Sigmoid colon (tissue), 7 donors: ENCODE results near the gene MADD. TPM values are rescaled to one million over a fixed set of nuclear protein-coding genes. Genes with fewer than 3 reads are reported as not detected.
A peak's percentile ranks its signal among the peaks of the same experiment; 100 is the strongest.

Experiments used
- DNase-seq: peaks from one replicate; pipeline ENCODE4 v3.0.0-alpha.2; 2019
- H3K27ac ChIP-seq, 4 donors: fragments of 200-600 bp; sonication (generic); one replicate each; pipeline ENCODE4 v1.5.1; 2016 to 2019; ENCODE audit warnings: mild to moderate bottlenecking in 1 of 4
- H3K27me3 ChIP-seq, 3 donors: fragments of 200-600 bp; sonication (generic); one replicate each; pipeline ENCODE4 v1.5.1; 2019; ENCODE audit warnings: mild to moderate bottlenecking in 1 of 3
- H3K36me3 ChIP-seq, 4 donors: fragments of 200-600 bp; sonication (generic); one replicate each; pipeline ENCODE4 v1.5.1; 2016 to 2019
- H3K4me1 ChIP-seq, 4 donors: fragments of 200-600 bp; sonication (generic); one replicate each; pipeline ENCODE4 v1.5.1; 2017 to 2019
- H3K4me3 ChIP-seq, 4 donors: fragments of 200-600 bp; sonication (generic); one replicate each; pipeline ENCODE4 v1.5.1; 2017 to 2019; ENCODE audit warnings: mild to moderate bottlenecking in 2 of 4, moderate library complexity in 1 of 4
- H3K9me3 ChIP-seq, 4 donors: fragments of 200-600 bp in 3 of 4; sonication (generic) in 3 of 4; one replicate each; pipeline versions ENCODE4 v1.5.1 to v1.6.1; 2013 to 2019
- EP300 ChIP-seq, 4 donors: sonication (generic); formaldehyde crosslinking; IDR thresholded peaks; one replicate each; pipeline ENCODE4 v1.6.1; 2017; ENCODE audit warnings: antibody characterized with exemption in 4 of 4
- POLR2A ChIP-seq, 2 donors: fragments of 450-650 bp; IDR thresholded peaks; one replicate each; pipeline ENCODE4 v1.6.1; 2016; ENCODE audit warnings: antibody characterized with exemption in 2 of 2, mild to moderate bottlenecking in 2 of 2, moderate library complexity in 2 of 2
- POLR2AphosphoS5 ChIP-seq, 4 donors: sonication (generic); formaldehyde crosslinking; IDR thresholded peaks; one replicate each; pipeline ENCODE4 v1.6.1; 2017; ENCODE audit warnings: antibody characterized with exemption in 4 of 4
- WGBS, 2 donors: extraction: QIAGEN DNeasy Blood & Tissue Kit; methylation state at CpG; one replicate each; pipeline ENCODE4 v1.1.7; 2013; 5-methylcytosine and 5-hydroxymethylcytosine counted together
- intact Hi-C: fragments of 100-400 bp; cut with DNase I; formaldehyde crosslinking; loops from one replicate; pipeline ENCODE4 v1.15.1; 2023
- polyA plus RNA-seq, 3 donors: library from polyadenylated mRNA; stranded (reverse); fragments of 200-250 nt; gene quantifications; one replicate each; pipeline ENCODE4 v1.2.3, GENCODE V29; 2013
- total RNA-seq, 4 donors: library from RNA; depleted of rRNA; stranded (reverse); fragments of >200 nt; gene quantifications; one replicate each; pipeline ENCODE4 v1.1.0, GENCODE V29; 2016
- TF ChIP-seq, protein P1 (sequence below), 4 experiments: fragments of 450-650 bp in 3 of 4; fragments of 200-600 bp in 1 of 4; IDR thresholded peaks; one replicate each; pipeline ENCODE4 v1.5.1; 2016 to 2019; ENCODE audit warnings: antibody characterized with exemption in 4 of 4, mild to moderate bottlenecking in 3 of 4, moderate library complexity in 2 of 4
- donor health status: healthy with polysubstance abuse.
- donor health status: Bipolar disorder and iron deficiency.
- donor health status: healthy.

Gene MADD
- total and polyA plus RNA-seq, 7 donors: 18.6 to 55.7 (median 32.5) TPM

DNA sequence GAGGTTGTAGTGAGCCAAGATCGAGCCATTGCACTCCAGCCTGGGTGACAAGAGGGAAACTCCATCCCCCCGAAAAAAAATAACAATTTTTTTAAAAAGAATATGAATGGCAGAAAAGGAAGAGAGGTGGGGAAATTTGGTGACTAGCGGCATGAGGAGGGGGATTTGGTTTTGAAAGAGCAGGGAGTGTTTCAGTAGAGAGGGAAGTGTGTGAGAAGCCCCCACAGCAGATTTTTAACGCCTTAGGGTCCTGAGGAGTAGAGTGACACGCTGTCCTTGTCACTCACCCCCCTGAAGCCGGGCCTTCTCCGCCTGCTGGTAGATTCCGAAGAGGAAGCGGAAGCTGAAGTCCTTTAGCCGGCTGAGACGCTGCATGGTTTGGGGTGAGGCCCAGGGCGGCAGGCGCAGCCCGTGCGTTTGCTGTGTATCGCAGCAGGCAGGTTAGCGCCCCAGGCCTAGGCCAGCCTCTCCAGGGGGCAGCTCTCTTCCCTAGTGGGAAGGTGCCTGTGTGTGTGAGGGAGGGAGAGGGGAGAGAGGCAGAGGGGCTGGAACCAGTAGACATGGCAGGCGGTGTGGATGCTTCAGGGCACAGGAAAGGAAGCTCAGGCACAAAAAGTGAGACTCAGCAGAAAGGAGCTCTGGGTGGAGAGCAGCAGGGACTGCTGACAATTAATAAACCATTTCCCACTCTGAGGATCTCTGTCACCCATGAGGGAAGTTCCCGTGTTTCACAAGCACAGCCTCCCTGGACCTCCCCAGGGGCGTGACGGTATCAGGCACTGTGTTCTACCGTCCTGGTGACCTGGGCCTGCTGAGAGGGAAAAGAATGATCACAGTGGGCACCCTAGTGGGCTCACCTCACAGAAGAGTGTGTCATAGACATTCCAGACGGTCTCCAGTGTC lies 25.2 kb upstream of the MADD start:
- WGBS, 2 donors: 93% methylated on average over 23 of the region's 23 CpGs
- intact Hi-C loops: loop anchor here (5.0 kb wide), 2 partner anchors 57 to 307 kb away; partner anchors contain the start of genes CSTPP1 and PACSIN3
- Histone ChIP-seq H3K36me3 (peaks cover 33 to 63% (median 51%) of the 10 kb centered on the region in 4 donors), H3K4me1 (peaks cover 0 to 23% (median 20%) of the 10 kb centered on the region in 4 donors), H3K27me3 (no peaks in the 10 kb centered on the region), H3K27ac (peak overlapping the region in 1 of 4 donors; percentile 21), H3K9me3 (no peaks in the 10 kb centered on the region), H3K4me3 (no peak overlapping the region)
- DNase-seq: no peak
- TF ChIP-seq POLR2AphosphoS5 (IDR thresholded peaks at IDR 0.05) (no peak), POLR2A (IDR thresholded peaks at IDR 0.05) (no peak), EP300 (IDR thresholded peaks at IDR 0.05) (no peak)
- TF ChIP-seq, protein P1, sequence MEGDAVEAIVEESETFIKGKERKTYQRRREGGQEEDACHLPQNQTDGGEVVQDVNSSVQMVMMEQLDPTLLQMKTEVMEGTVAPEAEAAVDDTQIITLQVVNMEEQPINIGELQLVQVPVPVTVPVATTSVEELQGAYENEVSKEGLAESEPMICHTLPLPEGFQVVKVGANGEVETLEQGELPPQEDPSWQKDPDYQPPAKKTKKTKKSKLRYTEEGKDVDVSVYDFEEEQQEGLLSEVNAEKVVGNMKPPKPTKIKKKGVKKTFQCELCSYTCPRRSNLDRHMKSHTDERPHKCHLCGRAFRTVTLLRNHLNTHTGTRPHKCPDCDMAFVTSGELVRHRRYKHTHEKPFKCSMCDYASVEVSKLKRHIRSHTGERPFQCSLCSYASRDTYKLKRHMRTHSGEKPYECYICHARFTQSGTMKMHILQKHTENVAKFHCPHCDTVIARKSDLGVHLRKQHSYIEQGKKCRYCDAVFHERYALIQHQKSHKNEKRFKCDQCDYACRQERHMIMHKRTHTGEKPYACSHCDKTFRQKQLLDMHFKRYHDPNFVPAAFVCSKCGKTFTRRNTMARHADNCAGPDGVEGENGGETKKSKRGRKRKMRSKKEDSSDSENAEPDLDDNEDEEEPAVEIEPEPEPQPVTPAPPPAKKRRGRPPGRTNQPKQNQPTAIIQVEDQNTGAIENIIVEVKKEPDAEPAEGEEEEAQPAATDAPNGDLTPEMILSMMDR (IDR thresholded peaks at IDR 0.05): no peak

DNA sequence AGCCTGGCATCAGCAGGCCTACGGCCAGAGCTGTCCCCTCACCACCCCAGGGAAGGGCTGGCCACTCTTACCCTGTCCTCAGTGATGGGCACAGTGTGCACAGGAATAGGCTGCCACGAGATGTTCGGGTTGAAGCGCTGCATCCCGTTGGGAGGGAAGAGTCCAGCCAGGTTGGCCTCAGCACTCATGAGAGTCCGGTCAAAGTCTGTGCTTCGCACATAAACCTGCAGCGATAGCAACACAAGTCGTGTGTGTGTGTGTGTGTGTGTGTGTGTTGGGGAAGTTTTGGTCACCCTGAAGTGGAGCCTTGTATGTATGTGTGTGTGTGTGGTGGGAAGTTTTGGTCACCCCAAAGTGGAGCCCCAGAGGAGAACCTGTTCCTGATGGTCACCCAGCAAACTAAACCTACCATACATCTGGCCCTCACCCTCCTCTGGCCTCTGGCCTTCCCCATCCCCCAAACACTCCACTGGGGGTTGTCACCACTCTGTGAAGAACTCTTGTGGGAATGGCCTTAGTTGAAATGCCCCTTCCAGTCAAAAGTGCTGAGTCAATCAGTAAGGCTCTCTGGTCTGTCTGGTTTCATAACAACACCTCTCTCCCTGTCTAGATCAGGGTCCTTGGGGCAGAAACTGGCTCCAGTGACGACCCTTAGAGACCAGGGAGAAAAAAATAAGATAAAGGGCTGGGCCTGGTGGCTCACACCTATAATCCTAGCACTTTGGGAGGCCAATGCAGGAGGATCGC lies 24.1 kb upstream of the MADD start:
- DNase-seq: no peak
- no peaks in the 10 kb centered on the region for H3K9me3 ChIP-seq
- intact Hi-C loops: loop anchor here (5.0 kb wide), 2 partner anchors 58 to 308 kb away; partner anchors contain the start of genes CSTPP1 and PACSIN3
- peaks cover 0 to 25% (median 23%) of the 10 kb centered on the region in 4 donors for H3K4me1 ChIP-seq
- H3K27ac ChIP-seq: no peak overlapping the region
- no peaks in the 10 kb centered on the region for H3K27me3 ChIP-seq
- TF ChIP-seq POLR2AphosphoS5 (IDR thresholded peaks at IDR 0.05) (no peak), EP300 (IDR thresholded peaks at IDR 0.05) (no peak), POLR2A (IDR thresholded peaks at IDR 0.05) (no peak)
- TF ChIP-seq, protein P1 (IDR thresholded peaks at IDR 0.05): no peak
- 89 to 90% methylated on average over 11 of the region's 11 CpGs for WGBS, 2 donors
- no peak overlapping the region for H3K4me3 ChIP-seq
- H3K36me3 ChIP-seq: peaks cover 26 to 52% (median 42%) of the 10 kb centered on the region in 4 donors

DNA sequence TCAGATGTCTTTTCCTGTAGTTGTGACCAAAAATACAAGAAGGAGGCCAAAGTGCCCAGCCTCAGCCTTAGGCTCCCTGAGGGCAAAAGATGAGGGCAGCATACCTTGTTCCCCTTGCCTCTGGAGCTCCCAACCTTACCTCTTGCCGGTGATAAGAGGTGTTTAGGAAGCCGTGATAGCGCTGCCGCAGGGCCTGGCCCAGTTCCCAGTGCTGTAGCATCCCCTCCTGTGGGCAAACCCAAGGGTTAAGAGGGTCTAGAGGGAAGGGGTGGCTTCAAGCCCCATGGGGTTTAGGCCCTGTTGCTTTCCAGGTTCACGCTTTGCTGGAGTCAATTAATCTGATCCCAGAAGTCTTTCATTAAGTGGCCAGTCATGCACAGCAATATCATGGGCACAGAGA lies 22.4 kb upstream of the MADD start:
- Histone ChIP-seq H3K27ac (no peak overlapping the region), H3K4me3 (peak overlapping the region in 2 of 4 donors; percentile 72 to 78), H3K27me3 (no peaks in the 10 kb centered on the region), H3K9me3 (no peaks in the 10 kb centered on the region), H3K36me3 (peaks cover 16 to 35% (median 30%) of the 10 kb centered on the region in 4 donors), H3K4me1 (peaks cover 0 to 25% (median 23%) of the 10 kb centered on the region in 4 donors)
- intact Hi-C loops: loop anchor here (5.0 kb wide), 2 partner anchors 60 to 310 kb away; partner anchors contain the start of genes CSTPP1 and PACSIN3
- DNase-seq: no peak
- 96 to 97% methylated on average over 5 of the region's 5 CpGs for WGBS, 2 donors
- TF ChIP-seq EP300 (IDR thresholded peaks at IDR 0.05): no peak
- TF ChIP-seq, protein P1 (IDR thresholded peaks at IDR 0.05): no peak
- no peak for TF ChIP-seq POLR2AphosphoS5 (IDR thresholded peaks at IDR 0.05)
- no peak for TF ChIP-seq POLR2A (IDR thresholded peaks at IDR 0.05)

DNA sequence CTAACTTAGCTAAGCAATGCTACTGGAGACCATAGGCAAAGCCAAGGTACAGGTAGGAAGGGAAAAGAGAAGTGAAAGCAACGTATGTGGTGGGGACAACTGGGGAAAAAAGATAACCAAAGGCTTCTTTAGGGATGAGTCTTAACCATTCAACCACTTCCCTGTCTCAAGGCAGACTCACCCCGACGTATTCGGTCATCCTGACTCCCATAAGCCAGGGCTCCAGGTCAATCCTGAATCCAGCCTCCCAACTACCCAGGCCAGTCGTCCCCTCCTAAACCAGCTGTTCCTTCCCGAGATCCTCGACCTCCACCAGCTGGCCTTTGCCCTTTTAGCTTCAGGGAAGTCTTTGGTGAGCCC lies 21.6 kb upstream of the MADD start:
- peaks cover 9 to 27% (median 23%) of the 10 kb centered on the region in 4 donors for H3K36me3 ChIP-seq

More for the DNA sequence above, 21.6 kb upstream of the MADD start:
- peak overlapping the region; percentile 72 to 79 (median 77) for H3K4me3 ChIP-seq
- WGBS, 2 donors: 0% methylated on average over 7 of the region's 7 CpGs
- H3K27me3 ChIP-seq: no peaks in the 10 kb centered on the region
- peaks cover 0 to 25% (median 23%) of the 10 kb centered on the region in 4 donors for H3K4me1 ChIP-seq
- no peak for DNase-seq
- H3K27ac ChIP-seq: peak overlapping the region; percentile 82 to 88 (median 85)
- H3K9me3 ChIP-seq: no peaks in the 10 kb centered on the region
- intact Hi-C loops: loop anchor here (5.0 kb wide), 2 partner anchors 61 to 311 kb away; partner anchors contain the start of genes CSTPP1 and PACSIN3
- TF ChIP-seq POLR2AphosphoS5 (IDR thresholded peaks at IDR 0.05): no peak
- no peak for TF ChIP-seq POLR2A (IDR thresholded peaks at IDR 0.05)
- no peak for TF ChIP-seq EP300 (IDR thresholded peaks at IDR 0.05)
- TF ChIP-seq, protein P1 (IDR thresholded peaks at IDR 0.05): no peak
